Effector memory CD4-positive, alpha-beta T cell (primary cell): ENCODE data around the gene BCL10.
A peak's percentile ranks its signal among the peaks of the same experiment; 100 is the strongest.

Source experiments
- DNase-seq, 3 donors: peaks; one replicate each; pipeline ENCODE4 v3.0.0-alpha.2; 2020
- H3K27ac ChIP-seq: 2 replicates; pipeline ENCODE4 v1.7.0; 2013; ENCODE audit warnings: mild to moderate bottlenecking, low read length, moderate library complexity; ENCODE audit not compliant: insufficient read depth, poor library complexity, severe bottlenecking
- H3K27me3 ChIP-seq: replicated peaks from 2 replicates; pipeline ENCODE4 v1.7.0; 2013; ENCODE audit warnings: mild to moderate bottlenecking, low read length; ENCODE audit not compliant: insufficient read depth, control insufficient read depth, poor library complexity, severe bottlenecking
- H3K36me3 ChIP-seq: 2 replicates; pipeline ENCODE4 v1.7.0; 2013; ENCODE audit warnings: mild to moderate bottlenecking, low read length, moderate library complexity; ENCODE audit not compliant: control insufficient read depth, insufficient read depth
- H3K4me1 ChIP-seq: 2 replicates; pipeline ENCODE4 v1.7.0; 2013; ENCODE audit warnings: low read length, mild to moderate bottlenecking; ENCODE audit not compliant: control insufficient read depth, insufficient read depth, poor library complexity, severe bottlenecking
- H3K4me3 ChIP-seq: 2 replicates; pipeline ENCODE4 v1.7.0; 2013; ENCODE audit warnings: low read length, low read depth, mild to moderate bottlenecking; ENCODE audit not compliant: insufficient read depth, poor library complexity, severe bottlenecking
- H3K9me3 ChIP-seq: 2 replicates; pipeline ENCODE4 v1.7.0; 2013; ENCODE audit warnings: mild to moderate bottlenecking, low read length, moderate library complexity; ENCODE audit not compliant: control insufficient read depth

Gene BCL10

GRCh38 chr1:85284202-85284601 is 7.8 kb upstream of the BCL10 start:
- DNase-seq = no peak
- Histone ChIP-seq H3K36me3 (no peaks in the 10 kb centered on the region), H3K27ac (no peak overlapping the region), H3K4me1 (no peaks in the 10 kb centered on the region), H3K4me3 (no peak overlapping the region), H3K9me3 (no peaks in the 10 kb centered on the region), H3K27me3 (no peaks in the 10 kb centered on the region)

DNA sequence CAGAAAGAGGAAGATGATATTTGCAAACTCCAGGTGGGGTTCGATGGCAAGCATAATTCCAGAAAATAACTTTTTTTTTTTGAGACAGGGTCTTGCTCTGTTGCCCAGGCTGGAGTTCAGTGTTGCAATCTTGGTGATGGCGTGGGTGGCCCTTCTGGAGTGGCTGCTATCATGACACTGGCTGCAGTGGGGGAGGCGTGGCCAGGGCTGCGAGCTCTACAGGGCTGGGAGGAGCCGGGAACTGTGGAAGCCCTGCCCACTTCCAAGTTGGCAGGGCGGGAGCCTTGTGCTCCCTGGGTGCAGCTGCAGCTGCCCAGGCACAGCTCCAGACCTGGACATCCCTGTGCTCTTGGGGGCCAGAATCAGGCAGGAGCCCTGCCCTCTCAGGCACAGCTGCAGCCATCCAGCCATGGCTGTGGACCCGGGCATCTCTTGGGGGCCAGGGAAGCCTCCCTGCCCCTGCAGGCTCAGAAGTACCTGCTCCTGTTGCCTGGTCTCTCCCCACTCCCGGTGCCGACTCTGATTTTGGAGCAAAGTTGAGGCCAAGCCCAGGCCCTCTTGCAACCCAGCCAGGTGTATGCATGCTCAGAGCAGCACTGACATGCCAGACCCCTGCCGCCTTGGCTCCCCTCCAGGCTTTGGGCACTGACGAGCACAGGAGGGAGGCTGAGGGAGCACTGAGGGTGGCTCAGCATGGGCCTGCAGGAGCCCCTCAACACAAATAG is 7.2 kb upstream of the BCL10 start:
- H3K4me3 ChIP-seq = no peak overlapping the region
- H3K27me3 ChIP-seq = no peaks in the 10 kb centered on the region
- no peaks in the 10 kb centered on the region for H3K36me3 ChIP-seq
- no peaks in the 10 kb centered on the region for H3K4me1 ChIP-seq
- H3K9me3 ChIP-seq = no peaks in the 10 kb centered on the region
- H3K27ac ChIP-seq = no peak overlapping the region
- no peak for DNase-seq

DNA sequence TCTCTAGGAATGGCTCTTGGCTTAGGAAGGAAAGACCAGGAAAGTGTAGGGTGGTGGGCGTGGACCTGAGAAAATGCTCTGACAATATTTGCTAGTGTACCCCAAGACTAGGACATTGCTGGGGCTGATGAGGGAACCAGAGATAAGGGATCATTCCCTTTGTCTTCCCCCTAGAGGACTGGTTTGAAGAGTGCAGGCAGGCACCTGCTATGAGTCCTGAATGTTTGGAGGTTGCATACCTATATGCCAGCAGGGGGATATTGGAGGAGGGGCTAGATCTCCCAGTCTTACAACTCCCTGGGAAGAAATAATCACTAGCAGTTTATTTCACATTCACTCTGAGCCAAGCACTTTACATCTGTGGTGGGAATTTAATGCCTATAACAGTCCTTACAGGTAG is 6.0 kb upstream of the BCL10 start:
- Histone ChIP-seq H3K4me3 (no peak overlapping the region), H3K9me3 (no peaks in the 10 kb centered on the region), H3K27ac (no peak overlapping the region), H3K36me3 (no peaks in the 10 kb centered on the region), H3K27me3 (no peaks in the 10 kb centered on the region), H3K4me1 (no peaks in the 10 kb centered on the region)
- no peak for DNase-seq

DNA sequence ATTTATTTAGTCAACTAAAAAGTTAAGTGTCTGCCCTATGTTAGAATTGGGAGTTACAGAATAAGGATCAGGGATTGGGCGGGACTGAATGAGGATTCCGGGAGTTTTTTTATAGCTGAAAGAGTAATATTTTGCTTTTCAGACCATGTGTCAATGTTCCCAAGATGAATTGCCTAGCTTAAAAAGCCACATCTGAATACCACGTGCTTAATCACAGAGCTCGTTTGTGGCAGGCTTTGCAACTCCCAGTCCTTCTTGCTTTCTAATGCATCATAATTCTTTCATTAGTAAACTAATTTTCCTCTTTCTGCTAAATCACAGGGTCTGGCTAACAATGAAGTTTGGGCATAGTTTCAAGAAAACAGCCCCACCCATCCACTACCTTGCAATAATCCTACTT is 4.2 kb upstream of the BCL10 start:
- H3K4me1 ChIP-seq = no peaks in the 10 kb centered on the region
- H3K4me3 ChIP-seq = no peak overlapping the region
- H3K36me3 ChIP-seq = no peaks in the 10 kb centered on the region
- H3K27ac ChIP-seq = no peak overlapping the region
- DNase-seq = no peak
- no peaks in the 10 kb centered on the region for H3K27me3 ChIP-seq
- H3K9me3 ChIP-seq = no peaks in the 10 kb centered on the region

- Histone ChIP-seq H3K36me3 (no peaks in the 10 kb centered on the region), H3K4me3 (no peak overlapping the region), H3K9me3 (no peaks in the 10 kb centered on the region), H3K4me1 (no peaks in the 10 kb centered on the region), H3K27ac (no peak overlapping the region), H3K27me3 (no peaks in the 10 kb centered on the region)
- no peak for DNase-seq
Measured at GRCh38 chr1:85279458-85280080, 3.1 kb upstream of the BCL10 start.

- H3K9me3 ChIP-seq = no peaks in the 10 kb centered on the region
- no peaks in the 10 kb centered on the region for H3K36me3 ChIP-seq
- no peaks in the 10 kb centered on the region for H3K4me1 ChIP-seq
- no peak overlapping the region for H3K4me3 ChIP-seq
- no peaks in the 10 kb centered on the region for H3K27me3 ChIP-seq
- H3K27ac ChIP-seq = no peak overlapping the region
- no peak for DNase-seq
Measured at GRCh38 chr1:85278853-85279314, 2.5 kb upstream of the BCL10 start.

DNA sequence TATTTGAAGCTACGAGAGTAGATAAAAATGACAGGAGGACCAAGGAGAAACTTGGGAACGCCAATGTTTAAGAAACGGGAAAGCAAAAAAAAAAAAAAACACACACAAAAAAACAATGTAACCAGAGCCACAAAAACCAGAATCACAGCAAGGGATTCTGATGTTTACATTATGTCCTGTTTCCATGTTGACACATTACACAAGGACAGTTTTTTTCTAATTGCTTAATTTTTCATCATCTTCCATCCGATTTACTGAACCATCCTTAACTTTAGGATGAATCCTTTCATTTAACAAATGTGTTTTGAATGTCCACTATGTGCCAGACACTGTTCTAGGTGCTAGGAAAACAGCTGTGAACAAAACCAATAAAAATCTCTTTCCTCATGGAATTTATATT is 1.4 kb upstream of the BCL10 start:
- H3K36me3 ChIP-seq = no peaks in the 10 kb centered on the region
- no peak overlapping the region for H3K27ac ChIP-seq
- no peaks in the 10 kb centered on the region for H3K9me3 ChIP-seq
- DNase-seq = no peak
- H3K4me1 ChIP-seq = no peaks in the 10 kb centered on the region
- no peaks in the 10 kb centered on the region for H3K27me3 ChIP-seq
- H3K4me3 ChIP-seq = no peak overlapping the region

DNA sequence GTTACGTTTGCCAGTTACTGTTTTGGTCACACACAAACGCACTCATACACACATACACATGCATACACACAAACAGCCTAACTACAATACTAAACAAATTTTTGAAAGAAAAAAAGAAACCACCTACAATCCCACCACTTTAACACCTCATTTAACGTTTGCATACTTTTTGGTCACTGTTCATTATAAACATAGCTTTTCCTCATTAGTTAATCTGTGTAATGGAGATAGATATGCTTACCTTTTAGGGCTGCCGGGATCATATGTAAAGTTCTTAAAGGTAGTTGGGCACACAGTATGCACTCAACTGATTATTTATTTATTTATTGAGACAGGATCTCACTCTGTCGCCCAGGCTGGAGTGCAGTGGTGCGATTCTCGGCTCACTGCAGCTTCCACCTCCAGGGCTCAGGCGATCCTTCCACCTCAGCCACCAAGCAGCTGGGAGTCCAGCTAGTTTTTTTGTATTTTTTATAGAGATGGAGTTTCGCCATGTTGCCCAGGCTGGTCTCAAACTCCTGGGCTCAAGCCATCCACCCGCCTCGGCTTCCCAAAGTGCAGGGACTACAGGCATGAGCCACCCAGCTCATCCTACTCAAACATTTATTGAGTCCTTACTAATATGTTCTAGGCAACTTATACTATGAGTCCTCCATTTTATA is 677 bp upstream of the BCL10 start:
- peak overlapping the region; percentile 19 for H3K4me3 ChIP-seq
- no peaks in the 10 kb centered on the region for H3K9me3 ChIP-seq
- no peak for DNase-seq
- H3K4me1 ChIP-seq = no peaks in the 10 kb centered on the region
- no peaks in the 10 kb centered on the region for H3K36me3 ChIP-seq
- peak overlapping the region; percentile 95 for H3K27ac ChIP-seq
- no peaks in the 10 kb centered on the region for H3K27me3 ChIP-seq

GRCh38 chr1:85275701-85276214 is 674 bp downstream of the BCL10 start:
- Histone ChIP-seq H3K9me3 (no peaks in the 10 kb centered on the region), H3K36me3 (no peaks in the 10 kb centered on the region), H3K4me1 (no peaks in the 10 kb centered on the region), H3K27me3 (no peaks in the 10 kb centered on the region), H3K27ac (peak overlapping the region; percentile 95), H3K4me3 (peak overlapping the region; percentile 81)
- DNase-seq = no peak

- no peak for DNase-seq
- peaks cover 5% of the 10 kb centered on the region for H3K36me3 ChIP-seq
- peak overlapping the region; percentile 81 for H3K4me3 ChIP-seq
- H3K27ac ChIP-seq = peak overlapping the region; percentile 95
- H3K4me1 ChIP-seq = no peaks in the 10 kb centered on the region
- H3K27me3 ChIP-seq = no peaks in the 10 kb centered on the region
- H3K9me3 ChIP-seq = no peaks in the 10 kb centered on the region
Measured at GRCh38 chr1:85274969-85275453, 1.4 kb downstream of the BCL10 start.
